GM23338 (cell line): Measurements from ENCODE around the gene DLX5. TPM values are rescaled to one million over a fixed set of nuclear protein-coding genes. Genes with fewer than 3 reads are reported as not detected.

ENCODE experiments used
- ATAC-seq: fragments of 200-7000 bp; cut with Tn5 transposase; 3 replicates; pipeline ENCODE4 v1.9.1; 2020
- DNase-seq: peaks from one replicate; pipeline ENCODE4 v3.0.0-alpha.2; 2015; ENCODE audit warnings: low spot score
- H2AFZ ChIP-seq: fragments of 200-600 bp; sonication (generic); 2 replicates; pipeline ENCODE4 v1.8.0; 2016; ENCODE audit warnings: antibody characterized with exemption, mild to moderate bottlenecking, moderate library complexity
- H3F3A ChIP-seq: fragments of 200-600 bp; sonication (generic); replicated peaks from 2 replicates; pipeline ENCODE4 v1.8.0; 2017; ENCODE audit warnings: antibody characterized with exemption, mixed run types, low read depth
- H3K27ac ChIP-seq: fragments of 200-600 bp; sonication (generic); 2 replicates; pipeline ENCODE4 v1.6.1; 2016; ENCODE audit warnings: low read depth
- H3K27me3 ChIP-seq: fragments of 200-600 bp; sonication (generic); 2 replicates; pipeline ENCODE4 v1.8.0; 2016; ENCODE audit warnings: mild to moderate bottlenecking, mixed run types, moderate library complexity; ENCODE audit not compliant: insufficient read depth
- H3K36me3 ChIP-seq: fragments of 200-600 bp; sonication (generic); 2 replicates; pipeline ENCODE4 v1.8.0; 2016; ENCODE audit warnings: mild to moderate bottlenecking; ENCODE audit not compliant: insufficient read depth
- H3K4me1 ChIP-seq: fragments of 200-600 bp; sonication (generic); 2 replicates; pipeline ENCODE4 v1.8.0; 2016; ENCODE audit warnings: mild to moderate bottlenecking, moderate library complexity; ENCODE audit not compliant: insufficient read depth
- H3K4me2 ChIP-seq: fragments of 200-600 bp; sonication (generic); 2 replicates; pipeline ENCODE4 v1.7.1; 2017; ENCODE audit warnings: mixed run types
- H3K4me3 ChIP-seq: fragments of 200-600 bp; sonication (generic); 2 replicates; pipeline ENCODE4 v1.6.1; 2016; ENCODE audit warnings: mixed run types
- H3K79me2 ChIP-seq: fragments of 200-600 bp; sonication (generic); replicated peaks from 2 replicates; pipeline ENCODE4 v1.8.0; 2017; ENCODE audit warnings: mild to moderate bottlenecking; ENCODE audit not compliant: insufficient read depth
- H3K9me2 ChIP-seq: fragments of 200-600 bp; sonication (generic); 2 replicates; pipeline ENCODE4 v1.8.0; 2017; ENCODE audit not compliant: insufficient read depth
- H4K20me1 ChIP-seq: fragments of 200-600 bp; sonication (generic); replicated peaks from 2 replicates; pipeline ENCODE4 v1.8.0; 2017; ENCODE audit warnings: mild to moderate bottlenecking; ENCODE audit not compliant: insufficient read depth
- H3K27ac Mint-ChIP-seq: 2 replicates; pipeline ENCODE4 v1.8.0; 2020; ENCODE audit warnings: inconsistent platforms, mild to moderate bottlenecking, moderate library complexity, mixed read lengths
- H3K27me3 Mint-ChIP-seq: 3 replicates; pipeline ENCODE4 v1.8.0; 2022; ENCODE audit warnings: low read depth, mild to moderate bottlenecking, moderate library complexity, mixed read lengths, inconsistent platforms; ENCODE audit not compliant: insufficient read depth, poor library complexity
- H3K36me3 Mint-ChIP-seq: 3 replicates; pipeline ENCODE4 v1.8.0; 2021; ENCODE audit warnings: low read depth, mild to moderate bottlenecking, inconsistent platforms, moderate library complexity, mixed read lengths
- H3K4me1 Mint-ChIP-seq: 3 replicates; pipeline ENCODE4 v1.8.0; 2020; ENCODE audit warnings: mild to moderate bottlenecking, inconsistent platforms, mixed read lengths
- H3K4me3 Mint-ChIP-seq: 3 replicates; pipeline ENCODE4 v1.8.0; 2021; ENCODE audit warnings: moderate library complexity, mild to moderate bottlenecking, inconsistent platforms, mixed read lengths
- H3K9me3 Mint-ChIP-seq: 3 replicates; pipeline ENCODE4 v1.8.0; 2020; ENCODE audit warnings: moderate library complexity, mild to moderate bottlenecking, inconsistent platforms, mixed read lengths
- CREB1 ChIP-seq: fragments of 250-450 bp; sonication (Bioruptor Pico); IDR thresholded peaks from 2 replicates; pipeline ENCODE4 v1.5.0; 2020; ENCODE audit warnings: low read depth, mild to moderate bottlenecking, moderate library complexity
- CTCF ChIP-seq, 2 experiments: fragments of 200-600 bp in 1 of 2; sonication (generic) in 1 of 2; conservative IDR thresholded peaks; 2 replicates each; pipeline versions ENCODE4 v1.5.1 to v1.6.1; 2016 to 2017; ENCODE audit warnings: antibody characterized with exemption in 2 of 2, low read depth in 2 of 2, mild to moderate bottlenecking in 2 of 2, moderate library complexity in 1 of 2
- ETS1 ChIP-seq: IDR thresholded peaks from 2 replicates; pipeline ENCODE4 v1.6.1; 2016; ENCODE audit warnings: antibody characterized with exemption
- EZH2 ChIP-seq: fragments of 200-600 bp; sonication (generic); IDR thresholded peaks from one replicate; pipeline ENCODE4 v1.8.0; 2017; ENCODE audit warnings: antibody characterized with exemption, mild to moderate bottlenecking, low read depth; ENCODE audit not compliant: unreplicated experiment
- EZH2phosphoT487 ChIP-seq: fragments of 200-600 bp; sonication (generic); IDR thresholded peaks from one replicate; pipeline ENCODE4 v1.8.1; 2018; ENCODE audit warnings: antibody characterized with exemption; ENCODE audit not compliant: unreplicated experiment
- JUNB ChIP-seq: IDR thresholded peaks from one replicate; pipeline ENCODE4 v1.6.1; 2016; ENCODE audit warnings: antibody characterized with exemption; ENCODE audit not compliant: unreplicated experiment
- STAT1 ChIP-seq: IDR thresholded peaks from one replicate; pipeline ENCODE4 v1.6.1; 2016; ENCODE audit warnings: antibody characterized with exemption; ENCODE audit not compliant: unreplicated experiment
- ZNF114 ChIP-seq: fragments of 250-450 bp; sonication (Bioruptor Pico); IDR thresholded peaks from 2 replicates; pipeline ENCODE4 v1.5.0; 2020; ENCODE audit warnings: mild to moderate bottlenecking, moderate library complexity
- polyA plus RNA-seq: library from polyadenylated mRNA; unstranded; fragments of >200 nt; fragmentation: Nextera tagmentation; extraction: Ambion mirVana; gene quantifications from 2 replicates; pipeline ENCODE4 v1.2.1, GENCODE V29; 2016
- total RNA-seq: library from RNA; depleted of rRNA; stranded (reverse); fragments of >200 nt; shearing (Covaris generic); gene quantifications from 2 replicates; pipeline ENCODE4 v1.2.3, GENCODE V29; 2014

DLX5 gene
- total and polyA plus RNA-seq, 2 experiments from 2014 or later = not detected

- peaks cover 100% of the 10 kb centered on the region for H3K27me3 Mint-ChIP-seq
- no peaks in the 10 kb centered on the region; the same call in 2 of the 3 replicates for H3K36me3 Mint-ChIP-seq
- Histone ChIP-seq H3K36me3 (no peaks in the 10 kb centered on the region), H3K79me2 (no peaks in the 10 kb centered on the region), H3F3A (peaks cover 58% of the 10 kb centered on the region), H3K27ac (no peak overlapping the region), H4K20me1 (peaks cover 49% of the 10 kb centered on the region), H2AFZ (no peak overlapping the region), H3K4me1 (peaks cover 64% of the 10 kb centered on the region), H3K27me3 (peaks cover 100% of the 10 kb centered on the region), H3K4me3 (peak overlapping the region; percentile 51; the same call in 1 of the 2 replicates), H3K4me2 (peak overlapping the region; percentile 79), H3K9me2 (no peaks in the 10 kb centered on the region)
- DNase-seq = peak; percentile 12
- no peak overlapping the region for H3K27ac Mint-ChIP-seq
- H3K4me1 Mint-ChIP-seq = peaks cover 49% of the 10 kb centered on the region
- ATAC-seq = no peak
- peaks cover 7% of the 10 kb centered on the region; the same call in 1 of the 3 replicates for H3K9me3 Mint-ChIP-seq
- peak overlapping the region; percentile 68 for H3K4me3 Mint-ChIP-seq
- TF ChIP-seq STAT1 (no peak), CTCF (conservative IDR thresholded peaks at IDR 0.05; ENCODE audit: low read depth in 2 of 2) (no peak), EZH2phosphoT487 (peak; percentile 21), JUNB (no peak), ETS1 (no peak), EZH2 (peak; percentile 94), ZNF114 (no peak)
Measured at GRCh38 chr7:97017192-97018125, 7.2 kb downstream of the DLX5 start.

- ATAC-seq (peak; percentile 67), DNase-seq (peak; percentile 92)
- Histone ChIP-seq H3K9me2 (no peaks in the 10 kb centered on the region), H3F3A (peaks cover 58% of the 10 kb centered on the region), H3K79me2 (no peaks in the 10 kb centered on the region), H3K4me2 (peak overlapping the region; percentile 79), H3K4me3 (peak overlapping the region; percentile 51), H2AFZ (peak overlapping the region; percentile 59), H3K27me3 (peaks cover 100% of the 10 kb centered on the region), H4K20me1 (peaks cover 54% of the 10 kb centered on the region), H3K4me1 (peaks cover 64% of the 10 kb centered on the region), H3K36me3 (no peaks in the 10 kb centered on the region), H3K27ac (no peak overlapping the region)
- Mint-ChIP-seq H3K36me3 (no peaks in the 10 kb centered on the region; the same call in 2 of the 3 replicates), H3K4me1 (peaks cover 50% of the 10 kb centered on the region), H3K27ac (no peak overlapping the region), H3K27me3 (peaks cover 100% of the 10 kb centered on the region), H3K9me3 (peaks cover 7% of the 10 kb centered on the region; the same call in 1 of the 3 replicates), H3K4me3 (peak overlapping the region; percentile 68)
- TF ChIP-seq ZNF114 (no peak), EZH2 (peak; percentile 62), CREB1 (CRISPR knock-in tag) (no peak), EZH2phosphoT487 (peak; percentile 16), CTCF (conservative IDR thresholded peaks at IDR 0.05; ENCODE audit: low read depth in 2 of 2) (peak; percentile 41 to 60)
Measured at GRCh38 chr7:97016381-97017191, 8.0 kb downstream of the DLX5 start.
